Tibial nerve (tissue), 4 donors: ENCODE data around the gene COL4A6.
"Not testable (repeated sequence)": the region's sequence is repeated elsewhere in the genome, so short reads cannot be mapped to it uniquely, and the experiment has no call there.

Experiments used
- EP300 ChIP-seq, 2 donors: sonication (generic); formaldehyde crosslinking; IDR thresholded peaks; one replicate each; pipeline ENCODE4 v1.6.1; 2017; ENCODE audit warnings: antibody characterized with exemption in 2 of 2, mild to moderate bottlenecking in 1 of 2
- TF ChIP-seq, protein P1 (sequence below), 5 experiments: fragments of 200-600 bp in 3 of 5; fragments of 450-650 bp in 2 of 5; sonication (generic) in 3 of 5; IDR thresholded peaks; one replicate each; pipeline ENCODE4 v1.5.1; 2016 to 2019; ENCODE audit warnings: antibody characterized with exemption in 5 of 5, mild to moderate bottlenecking in 3 of 5, moderate library complexity in 2 of 5

- TF ChIP-seq, protein P1, sequence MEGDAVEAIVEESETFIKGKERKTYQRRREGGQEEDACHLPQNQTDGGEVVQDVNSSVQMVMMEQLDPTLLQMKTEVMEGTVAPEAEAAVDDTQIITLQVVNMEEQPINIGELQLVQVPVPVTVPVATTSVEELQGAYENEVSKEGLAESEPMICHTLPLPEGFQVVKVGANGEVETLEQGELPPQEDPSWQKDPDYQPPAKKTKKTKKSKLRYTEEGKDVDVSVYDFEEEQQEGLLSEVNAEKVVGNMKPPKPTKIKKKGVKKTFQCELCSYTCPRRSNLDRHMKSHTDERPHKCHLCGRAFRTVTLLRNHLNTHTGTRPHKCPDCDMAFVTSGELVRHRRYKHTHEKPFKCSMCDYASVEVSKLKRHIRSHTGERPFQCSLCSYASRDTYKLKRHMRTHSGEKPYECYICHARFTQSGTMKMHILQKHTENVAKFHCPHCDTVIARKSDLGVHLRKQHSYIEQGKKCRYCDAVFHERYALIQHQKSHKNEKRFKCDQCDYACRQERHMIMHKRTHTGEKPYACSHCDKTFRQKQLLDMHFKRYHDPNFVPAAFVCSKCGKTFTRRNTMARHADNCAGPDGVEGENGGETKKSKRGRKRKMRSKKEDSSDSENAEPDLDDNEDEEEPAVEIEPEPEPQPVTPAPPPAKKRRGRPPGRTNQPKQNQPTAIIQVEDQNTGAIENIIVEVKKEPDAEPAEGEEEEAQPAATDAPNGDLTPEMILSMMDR (IDR thresholded peaks at IDR 0.05), result not testable (repeated sequence)
- not testable (repeated sequence) for TF ChIP-seq EP300 (IDR thresholded peaks at IDR 0.05)
These were observed 43.3 kb upstream of the COL4A6 start for GRCh38 chrX:108481528-108481927.
